IPS-18c (cell line): Measurements from ENCODE around the gene RGL1.
"Not testable (repeated sequence)": the region's sequence is repeated elsewhere in the genome, so short reads cannot be mapped to it uniquely, and the experiment has no call there.

Experiments
- H3K4me3 ChIP-seq: 2 replicates; pipeline ENCODE4 v1.7.0; 2013; ENCODE audit warnings: low read depth, mild to moderate bottlenecking, low read length, moderate library complexity; ENCODE audit not compliant: insufficient read depth
- H3K9me3 ChIP-seq: one replicate; pipeline ENCODE4 v1.6.1; 2013; ENCODE audit warnings: mild to moderate bottlenecking, low read length, moderate library complexity; ENCODE audit not compliant: control insufficient read depth, insufficient read depth

The RGL1 gene

DNA sequence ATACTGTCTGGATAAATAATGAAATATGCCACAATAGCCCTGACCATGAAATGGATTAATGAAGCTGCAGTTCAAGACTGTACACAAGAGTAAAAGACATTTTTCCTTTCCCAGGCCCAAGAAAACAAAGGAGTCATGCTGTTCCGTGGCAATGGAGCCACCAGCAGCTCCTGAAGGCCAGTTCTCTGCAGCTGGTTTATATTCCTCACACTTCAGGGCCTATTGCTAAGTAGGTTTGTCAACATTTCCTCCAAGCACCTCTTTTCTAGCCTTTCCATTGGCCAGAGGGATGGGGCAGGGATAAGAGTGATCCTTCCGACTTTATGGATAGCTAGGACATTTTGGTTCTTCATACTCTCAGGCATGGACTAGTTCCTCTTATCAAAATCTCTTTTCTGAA is 24.2 kb upstream of the RGL1 start:
- Histone ChIP-seq H3K9me3 (no peaks in the 10 kb centered on the region), H3K4me3 (no peak overlapping the region)

DNA sequence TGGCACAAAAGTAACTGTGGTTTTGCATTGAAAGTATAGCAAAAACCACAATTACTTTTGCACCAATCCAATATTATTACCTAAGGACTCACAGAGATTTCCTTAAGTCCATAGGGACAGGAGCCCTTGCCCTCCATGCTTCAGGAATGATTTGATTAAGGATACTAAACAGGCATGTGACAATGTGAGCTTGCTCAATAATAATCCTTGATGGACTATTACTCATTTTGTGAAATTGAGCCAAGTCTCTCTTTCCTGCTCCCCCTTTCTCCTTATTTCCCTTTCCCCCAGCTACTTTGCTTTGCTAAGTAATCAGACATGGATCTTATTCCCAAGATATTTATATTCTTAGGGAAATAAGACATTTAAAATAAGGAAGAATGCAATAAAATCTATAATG is 21.6 kb upstream of the RGL1 start:
- Histone ChIP-seq H3K9me3 (no peaks in the 10 kb centered on the region), H3K4me3 (no peak overlapping the region)

DNA sequence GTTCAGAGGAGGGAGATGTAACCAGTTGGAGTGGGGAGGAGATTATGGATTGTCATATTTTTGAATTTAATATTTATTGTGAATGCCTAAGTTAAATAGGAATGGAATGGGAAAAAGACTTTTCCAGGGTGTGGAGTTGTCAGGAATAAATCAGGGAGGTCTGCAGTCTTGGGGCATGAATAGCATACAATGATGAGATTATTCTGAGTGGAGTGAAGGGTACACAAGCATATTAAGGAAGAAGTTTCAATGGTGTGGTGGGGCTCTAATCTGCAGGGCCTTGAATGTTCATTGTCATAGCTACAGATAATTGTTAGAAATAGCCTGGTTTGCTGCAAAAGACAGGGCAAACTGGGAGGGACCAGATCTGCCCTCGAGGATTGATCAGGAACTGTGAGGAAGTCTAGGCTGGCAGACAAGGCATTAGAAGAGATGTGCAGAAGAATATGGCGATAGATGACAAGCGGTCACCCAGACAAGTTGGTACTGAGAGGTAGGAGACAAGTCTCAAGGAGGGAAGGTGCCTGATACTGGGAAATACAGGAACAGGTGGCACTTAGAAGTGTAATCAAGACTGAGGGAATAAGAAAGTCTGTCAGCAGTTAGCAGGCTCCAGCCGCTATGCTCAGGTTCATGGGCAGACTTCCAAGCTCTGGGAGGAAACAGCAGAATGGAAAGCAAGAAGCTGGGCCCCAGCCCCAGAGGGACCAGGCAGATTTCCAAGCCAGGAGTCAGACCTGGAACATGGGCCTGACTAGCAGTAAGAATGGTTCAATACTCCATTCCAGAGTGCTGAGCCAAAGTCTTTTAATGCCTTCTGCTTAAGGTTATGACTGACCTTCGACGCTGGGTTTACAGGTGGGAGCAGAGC is 20.9 kb upstream of the RGL1 start:
- Histone ChIP-seq H3K9me3 (no peaks in the 10 kb centered on the region), H3K4me3 (no peak overlapping the region)

DNA sequence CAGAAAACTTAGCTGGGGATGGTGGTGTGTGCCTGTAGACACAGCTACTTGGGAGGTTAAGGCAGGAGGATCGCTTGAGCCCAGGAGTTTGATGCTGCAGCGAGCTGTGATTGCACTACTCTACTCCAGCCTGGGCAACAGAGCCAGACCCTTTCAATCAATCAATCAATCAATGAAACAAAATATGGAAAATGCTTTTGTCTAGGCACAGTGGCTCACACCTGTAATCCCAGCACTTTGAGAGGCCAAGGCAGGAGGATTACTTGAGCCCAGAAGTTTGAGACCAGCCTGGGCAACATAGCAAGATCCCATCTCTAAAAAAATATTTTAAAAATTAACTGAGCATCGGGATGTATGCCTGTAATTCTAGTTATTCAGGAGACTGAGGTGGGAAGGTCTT is 19.0 kb upstream of the RGL1 start:
- not testable (repeated sequence) for H3K9me3 ChIP-seq, H3K4me3 ChIP-seq

DNA sequence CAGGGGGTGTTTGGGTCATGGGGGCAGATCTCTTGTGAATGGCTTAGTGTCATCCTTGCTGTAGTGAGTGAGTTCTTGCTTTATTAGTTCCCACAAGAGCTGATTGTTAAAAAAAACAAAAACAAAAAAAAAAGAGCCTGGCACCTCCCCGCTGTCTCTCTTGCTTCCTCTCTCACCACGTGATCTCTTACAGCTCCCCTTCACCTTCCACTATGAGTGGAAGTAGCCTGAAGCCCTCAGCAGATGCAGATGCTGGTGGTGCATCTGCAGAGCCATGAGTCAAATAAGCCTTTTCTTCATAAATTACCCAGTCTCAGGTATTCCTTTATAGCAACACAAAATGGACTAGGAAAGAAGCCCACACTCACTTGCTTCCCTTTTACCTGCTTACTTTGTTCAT is 17.2 kb upstream of the RGL1 start:
- Histone ChIP-seq H3K9me3 (no peaks in the 10 kb centered on the region), H3K4me3 (no peak overlapping the region)

DNA sequence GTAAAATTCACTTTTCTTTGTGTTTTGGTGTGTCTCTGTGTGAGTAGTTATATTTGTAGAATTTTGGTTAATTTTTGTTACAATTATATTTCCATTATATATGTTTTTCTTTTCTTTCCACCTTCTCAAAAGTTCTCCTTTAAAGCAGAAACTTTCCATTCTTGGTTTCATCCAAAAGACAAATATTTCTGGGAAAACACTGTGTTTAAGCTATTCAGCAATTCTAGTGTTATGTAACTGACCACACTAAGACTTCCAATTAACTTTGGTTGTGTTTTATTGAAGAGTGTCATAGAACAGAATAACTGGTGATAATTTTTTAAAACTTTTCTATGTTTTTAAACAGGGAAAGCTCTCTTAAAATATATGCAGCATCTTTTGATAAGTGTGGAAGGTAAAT is 13.6 kb upstream of the RGL1 start:
- no peak overlapping the region for H3K4me3 ChIP-seq
- H3K9me3 ChIP-seq: no peaks in the 10 kb centered on the region

DNA sequence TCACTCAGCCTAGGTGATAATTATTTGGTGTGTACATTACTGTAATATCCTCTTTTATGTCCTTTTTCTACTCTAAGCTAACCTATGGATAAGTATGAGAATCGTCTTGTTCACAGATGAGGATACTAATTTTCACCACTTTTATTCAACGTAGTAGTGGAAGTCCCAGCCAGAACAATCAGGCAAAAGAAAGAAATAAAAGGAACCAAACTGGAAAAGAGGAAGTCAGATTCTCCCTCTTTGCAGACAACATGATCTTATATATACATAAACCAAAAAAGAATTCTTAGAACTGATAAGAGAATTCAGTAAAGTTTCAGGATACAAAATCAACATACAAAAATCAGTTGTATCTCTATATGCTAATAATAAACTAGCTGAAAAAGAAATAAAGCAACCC is 12.6 kb upstream of the RGL1 start:
- Histone ChIP-seq H3K9me3 (no peaks in the 10 kb centered on the region), H3K4me3 (no peak overlapping the region)

DNA sequence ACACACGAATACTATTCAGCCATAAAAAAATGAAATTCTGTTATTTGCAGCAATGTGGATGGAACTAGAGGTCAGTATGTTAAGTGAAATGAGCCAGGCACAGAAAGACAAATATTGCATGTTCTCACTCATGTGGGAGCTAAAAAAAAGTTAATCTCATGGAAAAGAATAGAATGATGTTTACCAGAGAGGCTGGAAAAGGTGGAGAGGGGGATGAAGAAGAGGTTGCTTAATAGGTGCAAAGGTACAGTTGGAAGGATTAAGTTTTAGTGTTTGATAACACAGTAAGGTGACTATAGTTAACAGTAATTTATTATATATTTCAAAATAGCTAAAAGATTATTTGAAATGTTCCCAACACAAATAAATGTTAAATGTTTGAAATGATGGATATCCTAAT is 10.8 kb upstream of the RGL1 start:
- H3K9me3 ChIP-seq: no peaks in the 10 kb centered on the region
- H3K4me3 ChIP-seq: no peak overlapping the region

DNA sequence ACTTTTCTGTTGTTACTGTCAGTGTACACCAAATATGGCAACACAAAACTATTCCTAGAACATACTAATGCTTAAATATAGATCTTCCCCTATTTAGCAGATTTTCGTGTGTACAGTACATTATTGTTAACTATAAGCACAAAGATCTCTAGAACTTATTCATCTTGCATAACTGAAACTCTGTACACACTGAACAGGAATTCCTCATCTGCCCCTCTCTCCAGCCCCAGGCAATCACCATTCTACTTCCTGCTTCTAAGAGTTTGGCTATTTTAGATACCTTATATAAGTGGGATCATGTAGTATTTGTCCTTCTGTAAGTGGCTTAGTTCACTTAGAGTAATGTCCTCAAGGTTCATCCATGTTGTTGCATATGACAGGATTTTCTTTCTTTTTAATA is 4.5 kb upstream of the RGL1 start:
- H3K4me3 ChIP-seq: no peak overlapping the region
- no peaks in the 10 kb centered on the region for H3K9me3 ChIP-seq

DNA sequence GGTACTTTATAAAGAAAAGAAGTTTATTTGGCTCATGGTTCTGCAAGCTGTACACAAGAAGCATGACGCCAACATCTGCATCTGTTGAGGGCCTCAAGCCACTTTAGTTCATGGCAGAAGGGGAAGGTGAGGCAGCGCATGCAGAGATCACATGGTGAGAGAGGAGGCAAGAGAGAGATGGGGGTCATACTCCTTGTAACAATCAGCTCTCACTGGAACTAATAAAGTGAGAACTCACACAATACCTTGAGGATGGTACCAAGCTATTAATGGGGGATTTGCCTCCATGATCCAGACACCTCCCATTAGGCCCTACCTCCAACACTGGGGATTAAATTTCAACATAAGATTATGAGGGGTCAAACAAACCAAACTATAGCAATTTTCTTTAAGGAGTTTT is 3.3 kb upstream of the RGL1 start:
- Histone ChIP-seq H3K4me3 (no peak overlapping the region), H3K9me3 (no peaks in the 10 kb centered on the region)

DNA sequence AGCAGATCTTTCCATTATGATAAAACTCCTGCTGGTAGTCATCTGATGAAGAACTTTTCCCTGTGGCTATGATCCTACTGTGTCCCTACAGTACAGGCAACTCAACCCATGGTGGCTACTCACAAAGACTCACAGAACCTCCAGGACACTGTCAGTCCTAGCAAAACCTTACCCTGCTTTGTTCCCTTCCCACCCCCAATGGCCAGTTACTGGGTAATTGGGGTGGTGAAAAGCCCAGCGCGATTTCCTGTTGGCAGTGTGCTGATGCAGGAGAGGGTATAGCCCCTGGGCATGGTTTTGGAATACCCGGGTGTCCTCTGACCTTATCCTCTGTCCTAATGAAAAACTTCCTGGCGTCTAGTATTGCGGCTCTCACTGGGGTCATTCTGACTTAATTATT is 533 bp upstream of the RGL1 start:
- H3K4me3 ChIP-seq: peak overlapping the region; percentile 60; the same call in 1 of the 2 replicates
- H3K9me3 ChIP-seq: no peaks in the 10 kb centered on the region

DNA sequence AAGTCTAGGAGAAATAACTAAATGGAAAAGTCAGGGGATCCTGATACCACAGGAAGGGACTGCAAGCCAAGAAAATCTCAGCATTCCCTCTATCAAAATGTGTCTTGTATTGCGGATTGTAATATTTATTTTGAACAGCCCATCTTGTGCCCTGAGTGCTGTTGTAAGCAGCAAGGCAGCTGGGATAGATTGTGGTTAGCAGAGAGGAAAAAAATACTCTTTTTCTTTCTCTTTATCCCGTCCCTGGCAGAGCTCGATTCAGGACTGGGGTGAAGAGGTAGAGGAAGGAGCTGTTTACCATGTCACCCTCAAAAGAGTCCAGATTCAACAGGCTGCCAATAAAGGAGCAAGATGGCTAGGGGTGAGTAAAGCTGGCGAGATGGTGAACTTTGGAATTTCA is 1.2 kb downstream of the RGL1 start:
- Histone ChIP-seq H3K4me3 (no peak overlapping the region; the same call in 1 of the 2 replicates), H3K9me3 (no peaks in the 10 kb centered on the region)

DNA sequence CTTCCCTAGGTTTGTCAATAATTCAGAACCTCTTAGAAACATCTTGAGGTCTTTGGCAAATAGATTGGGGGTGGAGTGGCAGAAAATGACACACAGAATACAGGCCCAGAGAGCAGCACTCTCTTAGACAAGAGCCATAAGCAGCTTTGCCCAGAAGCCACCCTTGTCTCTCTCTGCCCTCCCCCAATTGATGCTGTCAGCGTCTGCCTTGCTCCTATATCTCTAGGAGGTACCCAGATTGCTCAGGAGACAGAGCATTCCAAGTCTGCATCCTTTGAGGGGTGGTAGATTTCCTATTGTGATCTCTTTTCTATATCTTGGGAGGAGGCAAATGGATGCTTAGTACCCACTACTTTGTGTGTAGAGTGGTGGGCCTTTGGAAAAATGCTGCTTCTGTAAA is 1.8 kb downstream of the RGL1 start:
- no peak overlapping the region for H3K4me3 ChIP-seq
- no peaks in the 10 kb centered on the region for H3K9me3 ChIP-seq

DNA sequence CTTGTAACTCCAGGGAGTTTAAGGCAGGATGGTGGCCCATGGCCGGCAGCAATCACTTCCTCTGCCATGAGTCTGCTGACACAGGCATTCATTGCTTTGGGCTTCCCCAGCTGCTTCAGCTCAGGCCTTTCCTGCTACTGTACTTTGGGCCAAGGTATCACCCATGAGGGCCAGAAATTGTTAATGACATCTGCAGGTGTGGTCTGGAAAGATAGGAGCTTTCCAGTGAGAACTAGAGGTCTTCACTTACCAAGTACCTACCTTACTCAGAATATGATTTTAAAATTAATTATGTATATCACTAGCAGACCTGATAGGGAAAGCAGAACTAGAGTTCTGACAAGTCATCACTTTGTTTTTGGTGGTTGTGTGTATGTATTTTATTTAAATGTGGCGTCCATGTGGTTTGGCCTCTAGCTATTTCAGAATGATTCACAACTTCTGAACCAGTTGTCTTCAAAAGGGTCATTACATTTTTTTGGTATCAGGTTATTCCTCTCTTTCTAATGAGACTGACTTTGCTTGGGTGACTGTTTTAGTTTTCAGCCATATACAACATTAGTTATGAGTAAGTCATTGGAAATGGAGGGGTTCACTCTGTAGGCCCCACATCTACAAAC is 2.7 kb downstream of the RGL1 start:
- Histone ChIP-seq H3K9me3 (no peaks in the 10 kb centered on the region), H3K4me3 (no peak overlapping the region)

DNA sequence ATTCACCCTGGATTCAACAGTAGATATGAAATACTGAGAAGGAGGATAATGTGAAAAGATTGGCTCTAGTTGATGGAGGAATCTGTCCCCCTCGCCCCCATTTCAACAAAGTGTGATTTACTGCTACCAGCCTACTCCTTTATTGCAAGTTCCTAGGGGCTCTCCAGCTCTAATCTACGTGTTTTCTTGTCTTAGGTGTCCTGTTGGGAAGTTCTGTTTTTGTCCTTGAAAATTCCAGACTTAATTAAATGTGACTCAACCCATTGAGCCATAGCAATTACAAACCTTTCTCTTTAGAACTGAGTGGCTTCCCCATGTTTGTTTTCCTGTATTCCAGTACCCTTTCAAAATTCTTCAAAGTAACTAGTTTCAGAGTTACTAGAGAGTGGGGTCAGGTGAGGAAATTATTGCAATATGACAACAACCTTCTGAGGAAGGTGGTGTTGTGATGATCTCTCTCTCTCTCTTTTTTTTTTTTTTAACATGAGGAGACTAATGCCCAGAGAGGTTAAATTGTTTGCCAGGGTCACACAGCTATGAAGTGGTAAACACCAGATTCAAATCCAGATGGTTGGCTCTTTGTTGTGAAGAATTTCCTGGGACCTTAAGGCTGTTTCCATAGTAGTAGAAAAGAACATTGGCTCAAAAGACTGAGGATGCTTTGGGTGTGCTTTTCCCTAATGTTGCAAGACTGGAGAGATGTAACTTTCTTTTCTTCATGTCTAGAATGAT is 3.5 kb downstream of the RGL1 start:
- H3K4me3 ChIP-seq: no peak overlapping the region
- H3K9me3 ChIP-seq: no peaks in the 10 kb centered on the region

DNA sequence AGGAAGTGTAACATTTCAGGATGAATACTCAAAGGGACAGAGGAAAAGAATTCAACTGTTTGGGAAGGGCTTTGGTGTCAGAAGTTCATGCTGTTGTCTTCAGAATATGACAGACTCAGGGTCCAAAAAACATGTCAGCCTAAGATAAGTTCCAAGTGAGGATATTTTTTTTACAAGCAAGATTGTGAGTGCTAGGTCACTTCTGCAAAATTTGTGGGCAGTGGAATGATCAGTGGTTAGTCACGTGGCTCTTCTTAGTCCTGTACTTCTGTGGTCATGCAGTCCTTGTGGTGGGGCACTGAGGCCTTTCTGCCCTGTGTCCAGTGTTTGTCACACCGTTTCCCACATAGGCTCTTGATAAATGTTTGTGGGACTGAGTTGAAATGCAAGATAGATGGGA is 5.2 kb downstream of the RGL1 start:
- Histone ChIP-seq H3K9me3 (no peaks in the 10 kb centered on the region), H3K4me3 (no peak overlapping the region)

DNA sequence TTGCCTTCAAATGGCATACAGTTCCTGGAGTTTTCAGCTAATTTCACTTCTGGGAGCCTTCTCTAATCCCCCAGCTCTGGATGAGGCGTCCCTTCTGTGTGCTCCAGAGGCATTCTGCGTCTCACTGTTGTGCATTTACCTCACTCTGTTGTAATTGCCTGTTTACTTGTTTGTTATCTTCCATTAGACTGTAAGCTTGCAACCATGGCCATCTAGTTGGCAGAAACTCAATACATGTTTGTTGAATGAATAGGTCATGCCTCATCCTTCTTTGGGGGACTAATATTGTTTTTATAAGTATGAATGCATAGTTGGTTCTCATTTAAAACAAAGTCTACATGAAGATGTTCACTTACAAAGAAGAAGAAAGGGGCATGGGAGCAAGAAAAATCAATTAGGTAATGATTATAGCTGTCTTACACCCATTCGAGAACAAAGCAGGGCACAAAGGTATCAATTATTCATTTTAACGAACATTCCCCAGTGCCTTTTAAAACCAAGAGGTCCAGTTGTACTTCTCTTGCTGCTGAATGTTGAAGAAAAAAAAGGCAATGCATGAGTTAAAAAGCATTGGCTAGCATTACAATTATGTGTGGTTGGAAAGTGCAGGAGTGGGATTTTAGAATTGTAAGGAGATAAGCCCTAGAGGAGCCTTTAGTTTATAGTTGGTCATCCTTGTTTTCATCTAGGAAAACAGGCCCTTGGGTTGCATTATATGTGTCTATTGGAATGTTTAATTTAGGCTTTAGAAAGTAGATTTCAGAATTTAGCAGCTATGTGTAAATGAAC is 6.0 kb downstream of the RGL1 start:
- Histone ChIP-seq H3K9me3 (no peaks in the 10 kb centered on the region), H3K4me3 (no peak overlapping the region)
